Stromal cell of bone marrow (primary cell): ENCODE data around the gene PTPN14.

Experiments used
- DNase-seq: peaks from one replicate; pipeline ENCODE4 v3.0.0-alpha.2; 2012; ENCODE audit warnings: low read depth

Gene PTPN14

DNA sequence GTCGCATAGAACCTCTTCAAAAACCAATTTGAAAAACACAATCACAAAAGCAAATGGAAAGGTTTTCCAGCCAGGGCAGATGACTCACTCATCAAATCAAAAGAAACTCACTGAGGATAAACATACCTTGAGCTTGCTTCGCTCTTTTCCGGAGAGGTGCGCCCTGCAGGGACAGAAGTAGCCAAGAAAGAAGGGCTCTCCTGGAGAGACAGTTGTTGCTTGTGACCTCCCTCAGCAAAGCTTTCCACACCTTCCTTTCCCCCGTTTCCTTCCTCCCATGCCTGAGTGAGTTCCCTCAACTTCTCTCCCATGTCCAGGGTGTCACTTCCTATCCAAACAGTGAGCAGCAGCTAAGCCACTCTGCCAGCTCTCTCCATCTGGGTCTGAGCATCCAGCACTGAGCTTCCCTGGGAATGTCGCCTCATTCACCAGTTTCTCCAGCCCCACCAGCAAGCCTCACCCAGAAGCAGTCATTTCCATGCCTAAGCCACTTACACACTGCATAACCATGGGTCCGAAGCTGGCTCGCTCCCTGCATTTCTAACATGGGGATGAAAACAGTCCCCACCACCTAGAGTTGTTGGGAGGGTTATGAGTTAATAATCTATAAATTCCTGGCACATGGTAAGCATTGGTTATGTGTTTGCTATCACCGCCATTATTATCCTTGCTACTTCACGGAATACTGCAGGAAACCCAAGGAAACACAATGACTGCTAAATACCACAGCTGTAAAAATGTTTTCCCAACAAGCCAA is 75.0 kb downstream of the PTPN14 start:
- no peak for DNase-seq

DNA sequence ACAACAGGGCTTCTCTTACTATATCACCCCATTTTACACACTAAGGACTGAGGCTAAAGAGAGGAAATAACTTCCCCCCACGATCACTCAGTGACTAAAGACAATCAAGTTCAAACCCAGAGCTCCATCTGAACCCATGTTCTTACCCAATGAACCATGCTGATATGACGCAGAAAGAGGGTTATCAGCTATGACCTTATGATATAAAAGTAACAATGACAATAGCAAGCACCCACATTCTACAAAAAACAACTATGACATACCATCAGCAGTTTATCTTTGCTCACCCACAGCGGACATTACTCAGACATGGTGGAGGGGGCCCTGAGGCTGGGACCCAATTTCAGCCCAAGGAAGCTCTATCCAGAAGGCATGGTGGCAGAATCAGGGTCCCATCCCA is 75.7 kb downstream of the PTPN14 start:
- DNase-seq = no peak

DNA sequence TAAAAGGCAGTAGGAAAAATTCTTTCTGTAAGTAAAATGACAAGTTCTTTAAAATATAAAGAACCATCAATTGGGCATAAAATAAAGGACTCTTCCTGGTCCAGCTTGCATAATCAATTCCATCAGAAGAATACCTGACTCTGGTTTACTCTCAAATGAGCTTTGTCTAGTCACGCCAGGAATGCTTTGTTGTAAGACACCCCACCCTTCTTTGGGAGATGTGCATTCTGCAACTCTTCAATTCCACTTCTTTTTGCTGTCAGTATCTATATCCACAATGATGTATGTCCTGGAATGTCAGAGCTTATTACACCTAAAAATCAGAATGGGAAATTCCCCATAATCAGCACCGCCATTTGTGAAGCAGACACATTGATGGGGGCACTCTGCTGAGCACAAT is 76.1 kb downstream of the PTPN14 start:
- DNase-seq = no peak

DNA sequence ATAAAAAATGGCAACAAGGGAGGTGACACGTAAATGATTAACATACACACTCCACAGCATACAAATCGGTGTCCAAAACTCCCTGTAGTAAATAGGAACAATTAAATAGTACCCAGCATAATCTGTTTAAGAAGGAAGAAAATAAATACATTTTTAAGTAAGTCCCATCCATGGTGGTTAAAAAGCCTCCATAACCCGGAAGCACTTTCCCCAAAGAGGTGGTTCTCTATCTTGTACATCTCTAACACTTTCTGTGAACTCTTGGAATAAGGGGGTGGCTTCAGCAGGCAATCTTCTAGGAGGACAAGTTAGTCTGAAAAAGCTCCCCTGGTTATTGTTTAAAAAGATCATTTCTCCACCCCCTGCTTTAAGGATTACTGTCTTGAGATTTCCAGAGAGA is 76.9 kb downstream of the PTPN14 start:
- no peak for DNase-seq

DNA sequence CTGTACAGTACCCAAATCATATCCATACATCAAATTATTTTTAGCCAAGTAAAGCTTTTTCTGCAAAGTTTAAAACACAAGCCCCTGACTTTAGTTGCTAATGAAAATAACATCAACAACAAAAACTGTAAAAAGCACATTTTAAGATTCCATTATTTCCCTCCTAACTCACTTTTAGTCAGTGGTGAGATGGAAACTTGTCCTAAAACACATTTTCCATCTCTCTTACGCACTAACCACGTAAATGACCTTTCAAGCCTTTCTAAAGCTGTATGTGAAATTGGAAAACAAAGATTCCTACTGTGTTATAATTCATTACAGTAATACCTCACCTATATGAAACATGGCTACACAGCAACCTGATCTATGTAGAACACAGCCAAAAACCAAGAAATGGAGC is 77.5 kb downstream of the PTPN14 start:
- DNase-seq = no peak

DNA sequence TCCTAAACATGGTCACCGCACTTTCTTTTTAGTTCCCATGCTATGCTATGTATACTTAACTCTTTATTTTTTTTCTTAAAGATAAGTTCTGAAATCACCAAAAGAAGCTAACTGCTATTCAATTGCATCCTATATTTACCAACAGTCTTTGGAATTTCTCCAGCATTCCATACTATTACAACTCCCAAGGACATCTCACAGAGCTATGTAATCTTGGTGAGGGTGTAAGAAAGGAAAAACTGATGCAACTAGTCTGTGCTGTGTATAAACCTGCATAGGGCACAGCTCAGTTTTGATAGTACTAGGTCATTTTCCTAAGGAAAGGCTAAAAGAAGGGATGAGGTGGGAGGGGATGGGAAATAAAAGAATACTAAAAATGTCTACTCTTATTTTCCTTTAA is 78.0 kb downstream of the PTPN14 start:
- no peak for DNase-seq

DNA sequence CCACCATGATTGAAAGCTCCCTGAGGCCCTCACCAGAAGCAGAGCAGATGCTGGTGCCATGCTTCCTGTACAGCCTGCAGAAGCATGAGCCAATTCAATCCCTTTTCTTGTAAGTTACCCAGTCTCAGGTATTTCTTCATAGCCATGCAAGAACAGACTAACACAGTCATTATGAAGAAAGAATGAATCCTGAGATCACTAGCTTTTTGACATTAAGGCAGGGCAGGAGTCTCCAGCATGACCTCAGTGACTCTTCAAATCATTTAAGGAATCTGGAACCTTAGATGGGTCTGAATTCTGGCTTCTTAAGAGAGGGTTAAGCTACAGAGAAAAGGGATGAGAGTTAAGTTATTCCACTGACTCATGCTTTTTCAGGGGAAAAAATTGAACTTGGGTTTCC is 79.0 kb downstream of the PTPN14 start:
- no peak for DNase-seq

DNA sequence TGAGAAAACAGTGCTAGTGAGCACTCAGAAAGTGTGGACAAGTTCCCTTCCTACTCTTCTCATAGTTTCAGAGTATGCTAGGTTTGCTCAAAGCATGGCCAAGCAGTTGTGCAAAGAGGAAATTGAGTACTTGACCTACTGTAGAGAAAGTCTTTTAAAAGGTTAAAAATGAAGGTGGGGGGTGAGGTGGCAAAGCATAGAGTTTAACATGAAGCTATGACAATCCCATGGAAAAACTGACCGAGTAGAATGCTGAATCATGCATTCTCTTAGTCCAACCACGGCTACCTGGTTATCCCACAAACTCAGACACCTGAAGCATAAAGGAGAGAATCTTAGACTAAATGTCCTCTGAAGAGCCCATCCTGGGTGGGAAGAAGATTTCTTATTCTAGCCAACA is 79.9 kb downstream of the PTPN14 start:
- no peak for DNase-seq

DNA sequence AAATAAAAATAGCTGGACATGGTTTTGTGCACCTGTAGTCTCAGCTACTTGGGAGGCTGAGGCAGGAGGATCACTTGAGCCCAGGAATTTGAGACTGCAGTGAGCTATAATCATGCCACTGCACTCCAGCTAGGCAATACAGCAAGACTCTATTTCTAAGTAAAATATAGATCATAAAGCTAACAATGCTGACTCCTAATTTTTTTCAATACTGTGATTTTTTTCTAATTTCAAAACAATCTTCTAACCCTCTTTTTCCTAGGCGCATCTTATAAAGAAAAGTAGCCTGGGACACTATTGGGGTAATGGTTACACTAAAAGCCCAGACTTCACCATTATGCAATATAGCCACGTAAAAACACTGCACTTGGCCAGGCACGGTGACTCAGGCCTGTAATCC is 81.3 kb downstream of the PTPN14 start:
- DNase-seq = no peak

DNA sequence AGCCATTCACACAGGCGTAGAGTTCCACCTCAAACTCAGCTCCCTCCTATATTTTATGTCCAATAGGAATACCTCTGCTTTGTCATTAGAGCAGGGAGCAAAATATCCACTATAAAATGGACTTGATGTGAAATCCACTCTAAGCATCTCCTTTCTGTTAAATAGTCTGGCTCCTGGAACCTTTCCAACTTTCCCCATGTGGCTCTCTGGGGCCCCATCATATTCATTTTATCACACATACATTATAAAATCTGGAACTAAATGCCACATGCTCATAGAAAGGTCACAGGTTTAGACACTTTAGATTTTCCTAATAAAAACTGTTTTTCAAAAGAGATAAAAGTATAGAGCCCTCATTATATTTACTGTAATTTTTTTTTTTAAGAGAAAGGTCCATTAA is 82.1 kb downstream of the PTPN14 start:
- DNase-seq = no peak

DNA sequence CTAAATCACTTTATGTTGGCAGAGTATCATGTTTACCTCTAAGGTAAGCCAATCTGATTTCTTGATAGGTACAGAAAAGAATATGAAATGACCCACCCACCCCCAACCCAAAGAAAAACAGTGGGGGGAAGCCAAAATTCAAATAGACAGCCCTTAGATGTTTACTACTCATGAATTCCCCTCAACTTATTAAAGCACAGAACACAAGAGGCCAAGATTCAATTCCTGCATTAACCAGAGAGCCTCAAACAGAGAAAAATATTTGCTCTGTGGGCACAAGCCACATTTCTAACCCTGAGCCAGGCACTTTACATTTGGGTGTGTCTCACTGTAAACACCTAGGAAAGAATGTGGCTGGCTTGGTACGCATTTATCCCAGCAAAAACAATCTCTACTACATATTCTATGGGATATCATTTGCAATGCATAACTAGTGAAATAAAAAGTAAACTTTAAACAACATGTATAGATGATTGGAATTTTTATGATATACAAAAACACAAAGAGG is 84.3 kb downstream of the PTPN14 start:
- DNase-seq = no peak

DNA sequence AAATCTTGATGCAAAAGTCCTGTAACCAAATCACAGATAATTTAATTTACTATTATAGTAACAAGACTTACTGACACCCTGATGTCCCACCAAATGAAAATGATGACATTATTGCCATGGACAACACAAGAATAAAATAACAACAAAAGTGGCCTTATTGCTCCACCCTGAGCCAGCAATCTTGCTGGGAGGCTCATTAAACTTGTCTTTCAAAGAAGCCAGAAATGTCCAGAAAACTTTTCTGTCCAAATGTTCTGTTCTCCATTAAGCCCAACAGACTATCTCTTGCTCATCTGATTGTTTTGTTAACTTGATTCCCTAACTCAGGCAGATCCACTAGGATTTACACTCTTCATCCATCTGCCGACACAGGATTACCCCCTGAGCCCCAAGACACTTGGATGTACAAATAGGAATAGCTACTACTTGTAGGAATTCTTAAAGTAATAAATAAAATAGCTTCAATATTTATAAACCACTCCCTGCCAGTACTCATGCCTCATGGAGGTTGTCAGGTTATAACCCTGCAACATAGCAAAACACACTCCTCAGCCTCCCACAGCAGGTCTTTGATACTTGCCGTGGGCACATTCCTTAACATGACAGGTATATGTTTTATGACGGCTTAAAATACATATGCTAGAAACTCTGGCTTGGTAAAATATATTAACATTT is 84.9 kb downstream of the PTPN14 start:
- DNase-seq = no peak

DNA sequence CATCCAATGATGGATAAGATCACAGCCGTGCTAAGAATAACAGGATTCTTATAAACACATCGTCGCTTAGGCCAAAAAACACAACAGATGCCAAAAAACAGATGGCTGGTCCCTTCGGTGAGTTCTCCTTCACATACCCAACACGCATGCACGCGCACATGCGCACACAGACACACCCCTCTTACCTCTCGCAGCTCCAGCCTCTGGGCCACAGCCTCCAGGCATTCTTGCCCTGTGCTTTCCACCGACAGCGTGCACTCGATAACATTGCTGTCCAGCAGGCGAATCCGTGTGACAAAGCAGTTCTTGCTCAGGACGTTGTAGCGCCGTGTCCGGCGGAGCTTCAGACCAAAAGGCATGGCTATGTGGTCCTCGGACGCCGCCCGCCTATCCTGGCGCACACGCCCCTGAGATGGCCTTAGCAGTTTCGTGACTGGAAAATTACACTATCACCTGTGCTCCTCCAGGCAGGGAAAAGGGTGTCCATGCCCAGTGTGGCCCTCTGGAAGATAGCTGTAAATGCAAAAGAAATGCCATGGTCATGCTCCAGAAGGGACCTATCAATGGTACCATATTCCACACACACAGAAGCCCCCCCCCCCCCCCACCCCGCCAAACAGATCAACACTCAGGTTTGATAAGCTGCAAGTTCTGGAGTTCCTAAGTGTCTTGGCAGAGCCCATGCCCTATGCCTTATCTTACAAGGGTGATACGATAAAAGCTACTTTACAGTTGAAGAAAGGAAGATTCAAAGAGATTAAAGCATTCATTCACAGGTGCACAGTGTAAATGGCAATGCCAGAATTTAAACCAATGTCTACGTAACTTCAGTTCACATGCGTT is 86.7 kb downstream of the PTPN14 start:
- DNase-seq = no peak

DNA sequence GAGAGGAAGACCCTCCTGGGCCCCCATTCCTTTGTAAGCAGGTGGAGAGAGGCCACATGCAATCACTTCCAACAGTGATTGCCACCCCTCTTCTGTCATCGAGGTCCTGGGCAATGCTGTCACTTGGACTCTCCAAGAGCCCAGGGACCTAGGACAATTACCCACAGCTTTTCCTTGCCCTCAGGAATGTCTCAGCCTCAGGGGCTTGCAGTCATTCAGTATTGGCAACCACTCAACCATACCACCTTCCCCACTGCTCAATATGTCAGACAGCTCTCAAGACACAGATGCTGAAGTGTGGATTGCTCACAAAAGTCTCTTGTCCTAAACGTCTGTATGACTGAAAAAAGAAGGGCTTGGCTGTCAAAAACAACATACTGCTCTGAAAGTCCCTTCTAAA is 87.8 kb downstream of the PTPN14 start:
- DNase-seq = no peak

DNA sequence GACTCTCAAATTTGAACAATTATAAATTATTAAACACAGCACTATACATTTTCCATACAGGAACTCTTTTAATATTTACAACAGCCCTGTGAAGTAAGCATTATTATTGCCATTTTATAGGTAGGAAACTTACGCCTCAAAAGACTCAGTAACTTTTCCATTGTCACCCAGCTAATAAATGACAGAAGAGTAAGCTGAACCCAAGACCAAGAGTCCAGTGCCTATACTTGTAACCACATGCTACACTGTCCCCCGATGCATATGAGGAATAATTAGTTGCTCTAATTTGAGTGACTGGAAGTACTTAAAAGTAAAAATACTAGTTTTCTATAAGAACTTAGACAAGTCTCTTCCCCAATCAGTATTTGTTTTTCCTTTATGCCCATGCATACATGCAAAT is 88.5 kb downstream of the PTPN14 start:
- DNase-seq = no peak

DNA sequence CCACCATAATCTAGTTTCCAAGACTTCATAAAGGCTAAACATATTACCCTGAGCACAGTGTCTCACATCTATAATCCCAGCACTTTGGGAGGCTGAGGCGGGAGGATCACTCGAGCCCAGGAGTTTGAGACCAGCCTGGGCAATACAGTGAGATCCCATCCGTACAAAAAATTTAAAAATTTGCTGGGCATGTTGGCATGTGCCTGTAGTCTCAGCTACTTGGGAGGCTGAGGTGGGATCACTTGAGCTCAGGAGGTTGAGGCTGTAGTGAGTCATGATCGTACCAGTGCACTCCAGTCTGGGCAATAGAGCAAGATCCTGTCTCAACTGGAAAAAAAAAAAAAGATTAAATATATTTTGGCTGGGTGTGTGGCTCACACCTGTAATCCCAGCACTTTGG is 90.1 kb downstream of the PTPN14 start:
- DNase-seq = no peak

DNA sequence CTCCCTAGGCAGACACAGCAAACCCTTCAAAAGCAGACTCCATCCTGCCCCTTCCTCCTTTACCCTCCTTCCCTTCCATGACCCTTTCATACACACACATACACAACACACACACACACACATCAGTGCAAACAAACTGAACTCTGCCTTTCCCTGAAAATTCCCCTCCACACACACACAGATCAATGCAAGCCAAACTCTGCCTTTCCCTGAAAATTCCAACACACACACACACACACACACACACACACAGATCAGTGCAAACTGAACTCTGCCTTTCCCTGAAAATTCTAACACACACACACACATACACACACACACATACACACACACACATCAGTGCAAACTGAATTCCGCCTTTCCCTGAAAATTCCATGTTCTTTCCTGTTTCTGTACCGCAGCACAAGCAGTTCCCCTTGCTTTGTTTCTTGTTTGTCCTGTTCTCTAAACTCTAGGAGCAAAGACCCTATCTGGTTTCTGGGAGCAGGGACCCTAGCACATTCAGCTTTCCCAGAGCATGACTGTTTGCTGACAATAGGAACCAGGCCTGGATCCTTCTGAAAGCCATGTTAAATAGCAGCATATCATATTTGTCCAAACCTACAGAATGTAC is 91.0 kb downstream of the PTPN14 start:
- no peak for DNase-seq

DNA sequence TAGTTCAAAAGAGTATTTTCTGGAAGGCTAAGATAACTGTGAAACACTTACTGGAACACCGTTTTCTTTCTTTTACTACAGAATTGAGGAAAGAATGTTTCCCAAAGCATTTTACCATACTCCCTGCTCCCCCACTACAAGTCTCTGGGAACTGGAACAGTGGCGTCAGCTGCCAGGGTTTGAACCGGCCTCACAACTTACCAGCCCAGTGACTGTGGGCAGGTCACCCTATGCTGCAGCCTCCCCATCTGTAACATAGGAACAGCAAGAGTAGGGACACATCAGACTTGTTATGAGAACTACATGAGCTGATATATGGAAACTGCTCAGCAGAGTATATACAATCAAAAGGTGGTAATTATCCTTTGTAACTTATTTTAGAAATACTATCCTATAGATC is 91.5 kb downstream of the PTPN14 start:
- DNase-seq = no peak

DNA sequence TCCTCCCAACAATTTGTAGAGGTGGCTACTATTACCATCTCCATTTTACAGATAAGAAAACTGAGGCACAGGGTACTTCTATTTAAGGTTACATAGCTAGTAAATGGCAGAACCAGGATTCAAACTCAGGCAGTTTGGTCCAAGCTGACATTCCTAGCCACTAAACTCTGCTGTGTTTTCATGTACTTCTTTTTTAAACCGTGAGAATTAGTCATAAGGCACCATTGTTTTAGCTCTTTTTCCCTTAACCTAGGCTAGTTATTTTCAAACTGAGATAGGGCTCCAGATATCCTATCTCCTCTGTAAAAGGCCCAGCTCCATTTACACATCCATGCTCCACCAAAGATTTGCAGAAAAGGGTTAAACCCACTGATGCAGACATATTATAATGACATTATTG is 92.9 kb downstream of the PTPN14 start:
- no peak for DNase-seq

DNA sequence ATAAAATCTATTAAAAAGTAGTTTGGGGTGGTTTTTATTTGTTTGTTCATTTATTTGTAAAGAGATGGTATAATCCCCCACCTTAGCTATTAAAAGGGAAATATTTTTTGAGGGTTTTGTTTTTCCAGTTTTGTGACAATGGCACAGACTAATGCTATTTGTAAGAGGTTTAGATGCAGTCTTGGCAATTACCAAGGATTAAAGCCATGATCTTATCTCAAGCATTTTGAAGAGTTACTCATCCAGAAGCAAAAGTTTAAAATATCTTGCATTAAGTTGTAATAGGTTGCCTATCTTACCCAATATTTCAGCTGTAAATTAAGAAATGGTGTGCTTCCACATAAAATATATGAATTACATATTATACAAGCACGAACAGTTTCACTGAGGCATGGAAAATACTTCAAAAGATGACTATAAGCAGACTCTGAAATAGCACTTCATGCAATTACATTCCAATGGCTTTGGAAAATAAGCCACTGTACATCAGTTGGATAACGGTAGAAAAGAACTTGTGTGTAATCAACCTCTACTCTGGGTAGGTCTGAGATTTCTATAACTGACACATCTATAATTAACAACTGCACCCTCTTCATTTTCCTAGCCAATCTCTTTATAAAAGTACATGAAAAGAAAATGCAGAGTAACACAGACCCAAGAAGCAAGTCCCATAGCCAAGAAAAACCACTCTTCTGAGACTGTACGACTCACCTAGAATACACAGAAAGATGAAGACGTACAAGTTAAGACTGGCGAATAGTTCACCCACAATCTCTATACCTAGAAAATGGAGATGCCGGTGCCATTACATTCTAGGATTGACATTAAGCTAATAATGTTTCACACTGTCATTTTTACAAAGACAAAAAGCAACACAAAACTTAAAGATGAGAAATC is 95.2 kb downstream of the PTPN14 start:
- DNase-seq = no peak

DNA sequence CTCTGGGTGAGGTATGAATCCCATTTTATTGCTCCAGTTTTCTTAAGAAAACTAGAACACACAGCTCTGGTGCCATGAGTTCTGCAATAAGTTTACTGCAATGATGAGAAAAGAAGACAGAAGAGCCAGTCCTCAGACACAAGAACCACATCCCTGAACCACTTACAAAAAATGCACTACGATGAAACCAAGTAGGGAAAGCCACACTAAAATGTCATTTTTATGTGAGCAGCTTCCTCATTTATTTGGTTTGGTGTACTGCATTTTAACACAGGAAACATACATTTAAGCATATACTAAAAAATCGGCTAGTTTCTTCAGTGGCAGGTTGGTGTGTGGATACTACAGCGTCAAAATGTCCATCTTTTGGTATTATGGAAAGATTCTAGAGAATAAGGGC is 95.9 kb downstream of the PTPN14 start:
- DNase-seq = no peak
